HS-27A (cell line): Measurements from ENCODE around the gene NETO2.
"Not testable (repeated sequence)": the region's sequence is repeated elsewhere in the genome, so short reads cannot be mapped to it uniquely, and the experiment has no call there.

ENCODE experiments used
- DNase-seq: peaks from one replicate; pipeline ENCODE4 v3.0.0-alpha.2; 2012; ENCODE audit warnings: low read depth, missing footprints

The NETO2 gene

DNA sequence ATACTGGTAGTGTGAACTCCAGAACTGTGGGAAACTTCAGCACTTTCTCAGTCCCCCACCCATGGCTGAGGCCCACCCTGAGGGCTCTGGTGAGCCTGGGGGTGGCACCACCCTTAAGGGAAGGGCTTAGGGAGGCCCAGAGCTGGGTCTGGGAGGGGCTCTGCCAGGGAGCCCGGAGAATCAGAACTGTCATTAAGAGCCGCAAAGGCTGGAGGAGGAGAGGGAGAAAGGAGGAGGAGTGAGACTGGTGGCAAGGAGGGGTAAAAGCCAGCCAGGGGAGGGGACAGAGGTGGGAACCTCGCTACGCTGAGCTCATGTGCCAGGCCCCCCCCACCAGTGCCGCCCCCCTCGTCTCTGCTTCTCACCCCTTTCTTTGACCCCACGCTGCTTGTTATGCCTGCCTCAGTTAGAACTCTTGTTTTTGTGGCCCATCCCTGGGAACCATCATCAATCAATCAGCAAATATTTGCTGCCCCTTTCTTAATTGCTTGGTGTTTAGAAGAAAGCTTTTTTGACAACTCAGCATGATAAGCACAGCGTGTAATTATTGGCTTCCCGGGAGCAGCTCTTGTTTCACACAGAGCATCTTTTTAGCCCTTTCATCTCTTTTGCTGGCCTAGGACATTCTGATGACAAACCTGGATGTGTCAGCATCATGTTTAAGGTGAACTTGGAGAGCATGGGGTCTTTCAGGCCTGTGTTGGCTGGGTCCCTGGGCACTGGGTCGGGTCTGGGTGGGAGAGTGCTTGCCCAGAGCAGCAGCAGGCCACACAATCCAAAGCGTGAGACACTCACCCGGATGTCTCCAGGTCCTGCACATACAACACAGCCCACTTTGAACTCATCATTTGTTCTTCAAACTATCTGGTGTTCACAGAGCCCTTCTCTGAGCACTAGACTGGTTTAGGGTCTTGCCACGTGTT lies 77.7 kb downstream of the NETO2 start:
- no peak for DNase-seq

DNA sequence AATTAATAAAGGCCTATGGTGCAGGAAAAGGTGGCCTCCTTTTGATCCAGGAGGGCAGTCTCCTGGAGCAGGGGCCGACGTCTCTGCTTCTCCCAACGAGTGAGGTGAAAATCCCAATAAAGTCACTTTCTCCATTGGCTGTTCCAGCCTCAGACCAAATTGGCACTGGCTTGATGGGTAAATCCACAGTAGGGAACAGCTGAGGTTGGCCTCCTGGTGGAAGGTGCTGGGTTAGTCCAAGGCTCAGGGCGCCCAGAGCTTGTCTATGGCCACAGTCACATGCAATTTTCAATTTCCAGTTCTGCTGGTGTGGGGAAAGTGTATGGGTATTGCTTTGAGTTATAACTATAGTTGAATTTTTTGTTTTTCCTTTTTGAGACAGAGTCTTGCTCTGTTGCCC lies 79.0 kb downstream of the NETO2 start:
- DNase-seq: no peak

DNA sequence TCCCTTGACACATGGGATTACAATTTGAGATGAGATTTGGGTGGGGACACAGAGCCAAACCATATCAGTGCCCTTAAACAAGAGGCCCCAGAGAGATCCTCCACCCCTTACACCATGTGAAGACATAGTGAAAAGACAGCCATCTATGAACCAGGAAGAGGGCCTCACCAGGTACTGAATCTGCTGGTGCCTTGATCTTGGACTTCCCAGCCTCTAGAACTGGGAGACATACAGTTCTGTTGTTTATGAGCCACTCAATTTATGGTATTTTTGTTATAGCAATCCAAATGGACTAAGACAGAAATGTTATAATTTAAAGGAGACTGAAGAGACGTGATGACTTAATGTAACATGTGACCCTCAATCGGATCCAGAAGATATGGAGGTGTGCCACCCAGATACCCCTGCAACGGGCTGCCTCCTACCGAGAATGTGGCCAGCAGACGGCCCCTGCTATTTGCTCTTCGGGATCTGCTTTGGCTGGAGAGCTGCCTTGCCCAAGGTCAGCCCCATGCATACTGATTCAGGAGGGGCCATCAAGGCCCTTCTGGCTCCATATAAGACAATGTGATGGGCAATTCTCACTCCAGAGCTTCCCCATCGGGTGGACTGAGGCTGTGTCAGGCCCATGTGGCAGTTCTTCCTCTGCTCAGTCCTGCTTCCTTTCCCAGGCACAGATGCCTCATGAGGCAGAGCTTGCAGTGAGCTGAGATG lies 80.6 kb downstream of the NETO2 start:
- DNase-seq: no peak

DNA sequence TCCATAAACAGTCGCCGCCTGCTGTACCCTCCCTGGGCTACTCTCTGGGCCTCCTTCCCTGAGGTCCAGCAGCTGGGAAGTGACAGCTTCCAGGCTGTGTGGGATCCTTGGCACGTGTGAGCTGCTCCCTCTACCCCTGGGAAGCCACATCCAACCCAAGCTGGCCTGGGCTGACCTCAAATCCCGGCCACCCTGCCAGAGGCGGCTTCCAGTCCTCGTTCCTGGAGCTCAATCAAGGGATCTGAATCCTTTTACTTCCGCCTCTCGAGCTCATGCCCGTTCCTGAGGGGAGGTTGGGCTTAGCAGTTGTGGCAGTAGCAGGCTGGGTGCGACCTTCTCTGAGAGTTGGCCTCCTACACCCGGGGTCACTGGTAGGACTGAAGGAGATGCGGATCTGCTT lies 82.5 kb downstream of the NETO2 start:
- no peak for DNase-seq

- no peak for DNase-seq
Measured at GRCh38 chr16:47060596-47060995, 83.1 kb downstream of the NETO2 start.

DNA sequence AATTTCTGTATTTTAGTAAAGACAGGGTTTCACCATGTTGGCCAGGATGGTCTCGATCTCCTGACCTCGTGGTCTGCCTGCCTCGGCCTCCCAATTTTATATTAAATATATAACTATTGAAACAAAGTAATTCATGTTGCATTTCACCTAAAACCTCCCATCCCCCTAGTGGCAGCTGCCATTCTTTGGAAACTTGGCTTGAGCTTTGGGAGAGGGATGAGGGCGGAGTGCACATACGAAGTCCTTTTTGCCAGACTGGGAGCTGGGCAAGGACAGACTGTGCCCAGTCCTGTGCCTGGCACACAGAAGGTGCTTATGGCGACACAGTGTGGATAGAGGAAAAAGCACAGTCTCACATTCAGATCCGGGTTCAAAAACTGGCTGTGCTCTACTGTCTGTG lies 83.8 kb downstream of the NETO2 start:
- DNase-seq: no peak

DNA sequence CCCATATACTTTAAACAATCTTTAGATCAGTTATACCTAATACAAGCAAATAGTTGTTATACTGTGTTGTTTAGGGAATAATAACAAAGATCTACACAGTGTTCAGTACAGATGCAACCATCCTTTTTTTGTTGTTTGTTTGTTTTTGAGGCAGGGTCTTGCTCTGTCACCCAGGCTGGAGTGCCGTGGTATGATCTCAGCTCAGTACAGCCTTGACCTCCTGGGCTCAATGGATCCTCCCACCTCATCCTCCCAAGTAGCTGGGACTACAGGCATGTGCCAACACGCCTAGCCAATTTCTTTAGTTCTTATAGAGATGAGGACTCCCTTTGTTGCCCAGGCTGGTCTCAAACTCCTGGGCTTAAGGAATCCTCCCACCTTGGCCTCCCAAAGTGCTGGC lies 84.6 kb downstream of the NETO2 start:
- DNase-seq: not testable (repeated sequence)

DNA sequence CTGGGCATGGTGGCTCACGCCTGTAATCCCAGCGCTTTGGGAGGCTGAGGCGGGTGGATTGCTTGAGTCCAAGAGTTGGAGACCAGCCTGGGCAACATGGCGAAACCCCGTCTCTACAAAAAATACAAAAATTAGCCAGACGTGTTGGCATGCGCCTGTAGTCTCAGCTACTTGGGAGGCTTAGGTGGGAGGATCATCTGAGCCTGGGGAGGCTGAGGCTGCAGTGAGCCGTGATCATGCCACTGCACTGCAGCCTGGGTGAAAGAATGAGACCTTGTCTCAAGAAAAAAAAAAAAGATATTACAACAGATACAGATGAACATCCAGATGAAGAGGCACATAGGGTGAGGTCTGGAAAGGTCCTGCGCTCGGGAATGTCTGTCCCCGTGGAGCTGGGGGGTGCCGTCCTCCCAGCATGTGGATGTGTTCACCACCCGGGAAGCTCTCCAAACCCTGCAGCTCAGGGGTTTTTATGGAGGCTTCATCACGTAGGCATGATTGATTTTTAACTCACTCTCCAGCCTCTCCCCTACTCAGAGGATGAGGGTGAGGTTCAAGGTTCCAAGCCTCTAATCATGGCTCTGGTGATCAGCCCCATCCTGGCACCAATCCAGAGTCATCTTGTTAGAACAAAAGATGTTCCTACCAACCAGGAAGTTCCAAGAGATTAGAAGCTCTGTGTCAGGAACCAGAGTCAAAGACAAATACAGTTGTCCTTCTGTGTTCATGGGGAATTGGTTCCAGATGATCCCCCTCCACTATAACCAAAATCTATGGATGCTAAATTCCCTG lies 85.3 kb downstream of the NETO2 start:
- DNase-seq: no peak

DNA sequence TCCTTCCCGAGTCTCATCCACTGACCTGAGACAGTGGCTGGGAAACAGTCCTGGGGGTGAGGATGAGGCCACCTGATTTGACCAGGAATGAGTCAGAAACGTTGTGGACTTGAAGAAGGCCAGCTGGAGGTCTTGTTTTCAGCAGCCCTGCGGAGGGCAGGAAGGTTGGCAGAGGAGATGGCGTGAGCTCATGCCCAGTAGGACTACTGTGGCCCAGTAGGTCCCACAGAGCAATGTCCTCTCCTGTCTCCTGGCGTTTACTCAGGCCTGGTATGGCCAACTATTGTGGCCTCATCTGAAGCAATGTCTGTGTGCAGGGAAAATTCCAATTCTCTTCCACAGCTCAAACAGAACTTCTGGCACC lies 86.1 kb downstream of the NETO2 start:
- no peak for DNase-seq

DNA sequence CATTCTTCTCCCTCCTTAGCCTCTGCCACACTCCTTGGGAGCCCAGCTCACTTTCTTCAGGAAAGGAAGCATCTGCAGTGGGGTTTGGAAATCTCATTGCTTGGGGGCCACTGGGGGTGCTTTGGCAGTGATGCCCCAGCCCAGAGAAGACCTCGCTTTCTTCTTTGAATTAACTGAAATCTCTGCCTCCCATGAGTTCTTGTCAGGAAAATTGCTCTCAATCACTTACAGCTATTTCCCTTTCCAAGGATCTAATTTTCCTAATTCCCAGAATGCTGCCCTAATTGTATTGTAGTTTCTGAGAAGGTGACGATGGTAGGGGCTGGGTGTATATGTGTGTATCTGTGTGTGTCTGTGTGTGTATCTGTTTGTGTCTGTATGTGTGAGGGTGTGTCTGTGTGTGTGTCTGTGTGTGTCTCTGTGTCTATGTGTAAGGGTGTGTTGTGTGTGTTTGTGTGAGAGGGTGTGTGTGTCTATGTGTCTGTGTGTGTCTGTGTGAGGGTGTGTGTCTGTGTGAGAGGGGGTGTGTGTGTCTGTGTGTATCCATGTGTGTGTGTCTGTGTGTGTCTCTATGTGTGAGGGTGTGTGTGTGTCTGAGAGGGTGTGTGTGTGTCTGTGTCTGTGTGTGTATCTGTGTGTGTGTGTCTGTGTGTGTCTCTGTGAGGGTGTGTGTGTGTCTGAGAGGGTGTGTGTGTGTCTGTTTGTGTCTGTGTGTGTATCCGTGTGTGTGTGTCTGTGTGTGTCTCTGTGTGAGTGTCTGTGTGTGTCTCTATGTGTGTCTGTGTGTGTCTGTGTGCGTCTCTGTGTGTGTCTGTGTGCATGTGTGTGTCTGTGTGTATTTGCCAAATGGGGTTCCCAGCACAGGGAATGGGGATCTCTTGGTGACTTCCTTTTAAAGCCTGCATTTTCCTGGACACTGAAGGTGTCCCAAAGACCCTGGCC lies 86.8 kb downstream of the NETO2 start:
- DNase-seq: no peak

DNA sequence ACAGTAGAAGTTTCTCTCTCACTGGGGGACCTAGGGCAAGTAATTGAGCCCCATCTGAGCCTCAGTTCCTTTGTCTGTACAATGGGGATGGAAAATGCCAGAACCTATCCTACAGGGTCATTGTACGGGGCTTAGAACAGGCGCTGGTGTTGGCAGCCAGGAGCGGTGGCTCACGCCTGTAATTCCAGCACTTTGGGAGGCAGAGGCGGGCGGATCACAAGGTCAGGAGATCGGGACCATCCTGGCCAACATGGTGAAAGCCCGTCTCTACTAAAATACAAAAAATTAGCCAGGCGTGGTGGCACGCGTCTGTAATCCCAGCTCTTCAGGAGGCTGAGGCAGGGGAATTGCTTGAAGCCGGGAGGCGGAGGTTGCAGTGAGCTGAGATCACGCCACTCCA lies 87.7 kb downstream of the NETO2 start:
- DNase-seq: not testable (repeated sequence)

DNA sequence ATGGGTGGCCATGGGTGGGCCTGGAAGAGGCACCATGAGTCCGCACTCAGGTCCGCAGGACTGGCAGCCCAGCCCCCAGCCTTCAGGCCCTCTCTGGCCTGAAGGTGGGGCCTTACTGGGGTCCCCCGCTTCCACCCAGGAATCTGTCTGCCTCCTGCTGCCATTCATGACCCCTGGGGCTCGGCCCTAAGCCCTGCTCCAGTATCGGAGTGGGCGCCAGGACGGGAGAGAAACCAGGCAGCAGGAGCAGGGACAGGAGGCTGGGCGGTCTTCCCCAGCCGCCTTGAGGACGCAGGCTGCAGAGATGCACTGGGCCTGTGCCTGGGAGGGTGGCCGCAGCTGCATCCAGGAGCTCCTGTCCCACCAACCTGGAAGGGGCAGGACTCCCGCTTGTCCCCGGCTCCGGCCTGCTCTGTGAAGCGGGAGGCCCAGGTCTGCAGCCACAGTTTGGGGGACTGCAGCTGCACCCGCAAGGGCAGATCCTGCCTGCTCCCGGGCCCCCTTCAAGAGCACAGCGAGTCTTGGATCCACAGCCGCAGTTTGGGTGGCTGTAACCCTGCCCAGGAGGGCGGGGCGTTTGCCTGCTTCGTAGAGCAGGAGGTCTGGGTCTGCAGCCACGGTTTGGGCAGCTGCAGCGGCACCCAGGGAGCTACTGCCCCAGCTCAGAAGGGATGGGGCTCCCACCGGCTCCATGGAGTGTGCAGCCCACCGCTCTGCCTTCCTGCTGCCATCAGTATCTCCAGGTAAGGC lies 88.4 kb downstream of the NETO2 start:
- no peak for DNase-seq

- DNase-seq: no peak
Measured at GRCh38 chr16:47054306-47054705, 89.4 kb downstream of the NETO2 start.

DNA sequence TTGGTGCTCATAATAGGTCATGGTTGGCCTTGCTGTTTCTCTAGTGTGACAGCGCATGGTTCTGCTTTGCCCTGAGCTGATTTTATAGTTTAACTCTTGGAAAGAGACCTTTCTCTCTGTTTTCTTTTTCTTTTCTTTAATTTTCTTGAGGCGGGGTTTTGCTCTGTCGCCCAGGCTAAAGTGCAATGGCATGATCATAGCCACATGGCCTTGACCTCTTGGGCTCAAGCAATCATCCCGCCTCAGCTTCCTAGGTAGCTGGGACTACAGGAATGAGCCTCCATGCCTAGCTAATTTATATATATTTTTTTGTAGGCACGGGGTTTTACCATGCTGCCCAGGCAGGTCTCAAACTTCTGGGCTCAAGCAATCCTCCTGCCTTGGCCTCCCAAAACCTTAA lies 89.8 kb downstream of the NETO2 start:
- no peak for DNase-seq

DNA sequence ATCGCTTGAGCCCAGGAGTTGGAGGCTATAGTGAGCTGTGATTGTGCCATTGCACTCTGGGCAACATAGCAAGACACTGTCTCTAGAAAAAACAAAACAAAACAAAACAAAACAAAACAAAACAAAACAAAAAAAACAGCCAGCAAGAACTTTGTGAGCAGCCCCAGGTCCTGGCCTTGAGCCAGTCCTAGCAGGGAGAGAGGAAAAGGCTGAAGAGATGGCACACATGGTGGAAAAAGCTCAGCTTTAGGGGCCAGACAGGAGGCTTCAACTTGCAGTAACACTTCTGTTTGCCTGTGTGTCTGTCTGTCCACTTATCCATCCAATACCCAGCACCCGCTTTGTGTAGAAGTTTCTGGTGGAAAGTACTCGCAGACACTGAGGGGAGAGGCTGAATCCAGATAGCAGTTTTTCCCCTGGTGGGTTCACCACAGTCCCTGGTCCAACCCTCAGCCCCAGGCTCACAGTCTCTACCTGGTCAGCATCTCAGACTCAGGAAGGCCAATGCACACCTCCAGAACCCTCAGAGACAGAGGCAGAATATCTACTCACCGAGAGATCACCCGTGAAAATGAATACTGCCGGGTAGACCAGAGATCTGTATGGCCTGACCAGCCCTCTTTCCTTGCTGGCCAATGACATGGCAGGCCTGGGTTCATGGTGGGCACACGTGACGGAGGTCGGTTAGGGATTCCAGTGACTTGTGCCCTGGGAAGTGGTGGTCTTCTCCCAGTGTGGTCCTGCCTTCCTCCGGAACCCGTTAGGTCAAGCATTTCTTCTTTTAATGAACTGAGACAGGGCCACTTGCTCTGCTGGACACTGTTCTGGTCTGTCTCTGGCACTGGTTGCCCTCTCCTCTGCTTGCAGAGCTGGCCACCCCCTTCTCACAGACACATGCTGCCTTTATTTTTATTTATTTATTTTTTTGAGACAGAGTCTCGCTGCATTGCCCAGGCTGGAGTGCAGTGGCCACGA lies 90.8 kb downstream of the NETO2 start:
- no peak for DNase-seq

DNA sequence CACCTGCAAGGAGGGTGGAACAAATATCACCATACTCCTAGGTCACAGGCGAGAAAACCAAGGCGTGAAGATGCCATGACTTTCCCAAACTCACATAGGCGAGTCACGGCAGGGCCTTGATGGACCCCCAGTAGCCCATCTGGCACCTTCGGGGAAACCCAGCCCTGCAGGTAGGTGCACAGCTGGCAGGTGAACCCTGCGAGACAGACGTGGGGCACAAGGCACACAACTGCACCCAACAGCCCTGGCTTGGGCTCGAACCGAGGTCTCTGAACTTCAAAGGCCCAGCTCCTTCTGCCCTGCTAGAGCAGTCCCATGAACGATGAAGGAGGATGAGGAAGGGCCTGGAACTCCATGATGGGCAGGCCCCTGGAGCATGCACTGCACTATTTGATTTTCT lies 92.7 kb downstream of the NETO2 start:
- no peak for DNase-seq

DNA sequence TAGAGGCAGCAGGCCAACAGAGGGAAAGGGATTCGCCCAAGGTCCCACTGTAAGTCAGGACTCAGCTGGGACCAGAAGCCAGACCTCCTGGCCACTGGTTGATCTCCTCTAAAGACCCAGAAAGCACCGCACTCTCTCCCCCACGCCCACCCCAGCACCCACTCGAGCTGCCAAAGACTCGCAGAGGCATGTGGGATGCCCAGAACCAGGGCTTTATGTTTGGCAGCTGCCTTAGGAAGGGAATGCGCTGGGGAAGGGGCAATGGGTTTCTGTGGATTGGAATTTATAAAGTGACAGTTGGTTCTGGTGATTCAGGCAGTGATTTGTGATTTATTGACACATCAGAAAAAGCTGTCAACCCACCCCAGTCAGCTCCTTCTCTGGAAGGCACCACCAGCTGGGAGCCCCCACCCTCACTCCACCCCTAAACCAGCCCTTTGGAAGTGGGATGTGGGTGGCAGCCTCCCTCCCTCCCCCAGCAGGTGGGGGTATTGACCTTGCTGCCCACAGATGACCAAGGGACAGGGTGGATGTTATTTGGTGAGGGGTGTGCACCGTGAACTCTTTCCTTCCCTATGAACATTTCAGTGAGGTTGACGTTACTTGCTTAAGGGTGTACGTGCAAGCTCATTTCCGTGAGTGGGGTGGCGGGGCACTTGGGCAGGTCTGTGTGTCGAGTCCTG lies 93.7 kb downstream of the NETO2 start:
- DNase-seq: no peak

DNA sequence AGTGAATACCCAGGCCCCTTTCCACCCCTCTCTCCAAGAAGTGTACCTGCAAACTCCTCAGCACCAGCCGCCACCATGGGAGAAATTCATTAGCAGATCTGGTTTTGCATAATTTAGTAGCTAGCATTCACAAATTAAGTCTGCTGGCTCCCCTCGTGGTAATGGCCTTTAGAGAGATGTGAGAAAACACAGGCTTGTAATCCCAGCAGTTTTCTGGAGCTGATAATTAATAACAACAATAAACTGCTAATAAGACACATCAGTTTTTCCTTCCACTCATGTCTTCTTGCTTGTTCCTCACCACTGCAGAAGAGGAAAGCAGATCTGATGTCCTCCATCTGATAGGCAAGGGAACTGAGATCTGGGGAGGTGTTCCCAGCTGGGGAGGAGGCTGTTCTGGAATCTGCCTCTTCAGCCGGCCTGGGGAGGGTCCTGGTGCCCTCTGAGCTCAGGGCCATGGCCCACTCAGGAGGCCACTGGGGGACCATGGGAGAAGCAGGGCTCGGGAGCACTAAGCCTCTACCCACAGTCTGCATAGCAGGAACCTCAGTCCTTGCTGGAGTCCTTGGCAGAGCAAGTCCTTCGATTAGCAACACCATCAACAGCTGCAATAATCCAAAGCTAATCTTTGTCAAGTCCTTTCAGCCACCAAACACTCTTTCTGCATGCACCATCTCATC lies 96.1 kb downstream of the NETO2 start:
- no peak for DNase-seq
